Activated CD8-positive, alpha-beta memory T cell treated with anti-CD3 and anti-CD28 coated beads for 1 hour (primary cell): Measurements from ENCODE around the gene MORN1.

Source experiments
- DNase-seq, 2 donors: peaks; one replicate each; pipeline ENCODE4 v3.0.0-alpha.2; 2020; ENCODE audit warnings: low read depth in 1 of 2; ENCODE audit errors: extremely low read depth in 1 of 2

MORN1 gene

DNA sequence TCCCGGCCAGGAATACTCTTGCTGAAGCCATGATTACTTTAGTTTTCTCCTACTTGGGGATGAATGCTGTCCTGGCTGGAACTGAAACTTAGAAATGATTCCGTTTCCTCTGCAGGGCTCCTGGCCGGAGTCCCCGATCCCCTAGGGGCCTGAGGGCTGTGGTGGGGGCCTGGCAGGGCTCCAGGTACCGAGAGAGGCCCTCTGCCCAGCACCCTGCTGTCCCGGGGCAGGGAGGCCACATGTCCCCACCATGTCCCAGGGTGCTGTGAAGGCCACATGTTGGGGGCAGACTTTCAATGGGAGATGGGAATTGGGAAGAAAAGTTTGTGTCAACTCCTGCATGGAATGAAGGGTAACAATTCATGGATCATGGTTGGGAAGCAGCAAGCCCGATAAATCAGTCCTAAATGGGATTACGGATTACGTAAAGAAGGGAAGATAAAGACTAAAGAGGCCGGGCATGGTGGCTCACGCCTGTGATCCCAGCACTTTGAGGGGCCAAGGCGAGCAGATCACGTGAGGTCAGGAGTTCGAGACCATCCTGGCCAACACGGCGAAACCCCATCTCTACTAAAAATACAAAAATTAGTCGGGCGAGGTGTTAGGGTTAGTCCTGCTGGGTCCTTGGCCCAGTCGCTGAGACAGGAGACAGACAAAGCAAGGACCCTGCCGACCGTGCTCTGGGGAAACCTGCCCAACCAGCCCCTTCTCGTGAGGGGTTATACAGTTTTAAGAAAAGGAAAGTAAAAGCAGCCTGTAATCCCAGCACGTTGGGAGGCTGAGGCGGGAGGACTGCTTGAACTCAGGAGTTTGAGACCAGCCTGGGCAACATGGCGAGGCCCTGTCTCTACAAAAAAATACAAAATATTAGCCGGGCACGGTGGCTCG lies 37.6 kb downstream of the MORN1 start:
- DNase-seq: no peak

DNA sequence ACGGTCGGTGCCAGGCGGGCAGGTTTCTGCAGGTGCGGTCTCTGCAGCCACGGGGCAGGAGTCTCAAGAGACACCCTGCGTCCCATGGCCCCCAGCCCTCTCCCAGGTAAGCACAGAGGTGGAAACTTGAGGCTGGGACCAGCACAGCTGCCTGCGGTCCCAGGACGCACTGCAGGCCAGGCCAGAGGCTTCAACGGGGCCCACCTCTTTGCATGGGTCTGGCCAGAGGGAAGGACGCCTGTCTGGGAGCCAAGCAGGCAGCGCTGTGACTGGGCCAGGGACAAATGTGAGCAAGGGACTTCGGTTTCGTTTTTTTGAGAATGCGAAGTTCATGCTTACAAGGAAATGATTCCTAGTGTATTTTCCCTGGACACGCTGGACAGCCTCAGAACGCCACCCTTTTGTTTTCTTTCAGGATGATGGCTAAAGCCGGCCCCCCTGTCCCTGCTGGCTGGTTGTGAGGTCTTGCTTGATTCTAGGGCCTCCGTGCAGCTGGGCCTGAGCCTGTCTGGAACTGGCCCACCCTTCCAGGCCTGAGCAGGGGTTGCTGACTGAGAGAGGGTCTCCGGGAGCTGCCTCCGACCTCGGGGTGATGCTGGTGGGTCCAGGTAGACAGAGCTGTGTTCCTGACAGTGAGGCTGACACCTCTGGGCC lies 38.3 kb downstream of the MORN1 start:
- DNase-seq: no peak

DNA sequence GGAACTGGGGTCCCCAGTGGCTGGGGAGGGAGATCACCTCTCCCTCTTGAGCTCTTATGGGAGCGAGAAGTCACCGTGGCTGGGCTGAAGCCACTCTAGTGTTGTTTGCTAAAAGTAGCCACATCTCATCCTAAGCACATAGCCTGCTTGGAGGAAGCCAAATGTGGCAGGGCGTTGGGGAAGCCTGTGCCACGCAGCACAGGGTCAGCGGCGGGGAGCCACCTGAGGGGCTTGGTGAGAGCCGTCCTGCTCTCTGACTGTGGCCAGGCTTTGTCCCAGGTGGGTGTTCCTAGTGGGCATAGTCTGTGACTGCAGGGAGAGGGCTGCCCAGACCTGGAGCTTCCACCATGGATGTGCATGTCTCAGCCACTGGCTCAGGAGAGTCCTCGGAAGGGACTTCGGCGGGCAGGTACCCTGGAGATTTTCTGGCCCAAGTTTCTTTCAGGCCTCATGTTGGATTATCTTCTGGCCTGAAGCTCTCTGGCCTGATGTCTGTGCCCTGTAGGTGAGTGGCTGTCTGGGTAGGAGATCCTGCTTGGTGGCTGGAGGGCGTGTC lies 38.9 kb downstream of the MORN1 start:
- no peak for DNase-seq

DNA sequence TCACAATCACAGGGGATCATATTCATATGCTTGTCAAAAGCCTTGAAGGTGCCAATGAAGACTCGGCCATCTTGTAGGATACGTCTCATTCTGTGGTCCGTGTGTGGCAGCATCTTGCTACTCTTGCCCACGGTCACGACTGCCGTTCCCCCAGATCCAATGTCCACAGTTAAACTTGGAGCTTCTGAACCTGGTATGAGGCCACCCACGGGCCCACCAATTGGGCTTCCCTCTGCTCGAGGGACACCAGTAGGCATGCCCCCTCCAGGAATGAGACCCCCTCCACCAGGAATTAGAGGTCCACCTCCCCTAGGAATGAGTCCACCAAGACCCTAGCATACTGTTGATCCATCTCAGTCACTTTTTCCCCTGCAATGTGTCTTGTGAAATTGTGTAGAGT lies 39.6 kb downstream of the MORN1 start:
- DNase-seq: no peak

DNA sequence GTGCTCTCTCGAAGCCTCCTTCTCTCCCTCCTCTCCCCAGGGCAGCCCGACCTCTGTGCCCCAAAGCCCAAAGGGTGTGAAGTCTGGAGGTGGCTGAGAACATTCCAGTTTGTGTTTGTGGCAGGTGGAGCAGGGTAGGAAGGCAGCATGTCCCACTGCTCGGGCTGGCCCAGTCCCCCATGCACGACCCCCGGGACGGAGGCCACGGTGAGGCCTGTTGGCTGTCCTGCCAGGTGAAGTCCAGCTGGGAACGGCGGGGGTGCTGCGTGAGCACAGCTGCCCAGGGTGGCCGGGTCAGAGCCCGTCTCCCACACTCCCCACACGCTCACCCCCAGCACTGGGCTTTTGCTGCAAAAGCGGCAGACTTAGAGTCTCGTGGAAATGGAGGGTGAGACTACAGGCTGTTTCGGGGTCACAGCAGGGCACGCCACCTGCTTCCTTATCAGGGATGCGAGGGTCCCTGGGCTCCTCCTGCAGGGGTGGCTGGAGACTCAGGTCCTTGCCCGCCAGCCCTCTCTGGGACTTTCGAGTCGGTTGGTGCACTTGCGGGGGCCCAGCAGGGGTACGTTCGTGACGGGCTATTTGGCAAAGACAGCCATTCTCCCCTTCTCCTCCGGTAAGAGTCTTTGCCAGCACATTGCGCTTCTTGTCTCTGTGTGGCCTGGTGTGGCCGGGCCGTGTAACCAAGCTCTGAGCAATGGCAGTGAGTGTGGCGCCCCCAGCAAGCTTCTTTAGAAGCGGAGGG lies 40.3 kb downstream of the MORN1 start:
- no peak for DNase-seq

DNA sequence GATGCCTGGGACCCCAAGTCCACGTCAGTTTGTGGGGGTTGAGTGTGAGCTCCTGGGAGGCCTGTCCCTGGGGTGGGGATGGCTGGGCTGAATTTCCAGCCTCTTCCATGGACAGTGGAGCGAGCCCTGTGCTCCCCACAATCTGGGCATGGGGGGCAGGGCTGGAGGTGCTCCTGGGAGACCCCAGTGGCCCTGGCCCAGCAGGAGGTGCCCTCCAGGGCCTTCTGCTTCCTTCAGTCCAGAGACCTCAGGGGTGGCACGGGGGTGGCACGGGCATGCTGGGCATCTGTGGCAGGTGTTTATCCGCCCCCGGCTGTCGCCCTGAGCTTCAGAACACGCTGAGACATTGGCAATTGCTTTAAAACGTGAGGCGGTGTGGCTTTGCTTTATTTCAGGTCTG lies 40.9 kb downstream of the MORN1 start:
- no peak for DNase-seq

DNA sequence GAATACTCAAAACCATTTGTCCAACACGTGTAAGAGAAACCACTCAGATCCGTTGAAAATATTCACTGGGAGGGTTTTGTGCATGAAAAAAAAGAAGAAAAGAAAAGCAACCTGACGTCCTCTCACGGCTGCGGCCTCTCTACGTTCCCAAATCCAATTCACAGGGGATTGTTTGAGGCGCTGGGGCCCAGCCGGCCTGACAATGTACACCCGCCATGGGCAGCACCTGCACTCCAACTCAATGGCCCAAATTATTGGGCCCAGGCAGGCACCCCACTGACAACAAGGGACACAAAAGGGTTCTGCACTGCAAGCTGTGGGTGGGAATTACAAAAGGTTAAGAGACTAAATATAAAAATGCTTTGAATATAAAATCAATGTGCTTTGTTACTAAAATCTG lies 41.5 kb downstream of the MORN1 start:
- no peak for DNase-seq

DNA sequence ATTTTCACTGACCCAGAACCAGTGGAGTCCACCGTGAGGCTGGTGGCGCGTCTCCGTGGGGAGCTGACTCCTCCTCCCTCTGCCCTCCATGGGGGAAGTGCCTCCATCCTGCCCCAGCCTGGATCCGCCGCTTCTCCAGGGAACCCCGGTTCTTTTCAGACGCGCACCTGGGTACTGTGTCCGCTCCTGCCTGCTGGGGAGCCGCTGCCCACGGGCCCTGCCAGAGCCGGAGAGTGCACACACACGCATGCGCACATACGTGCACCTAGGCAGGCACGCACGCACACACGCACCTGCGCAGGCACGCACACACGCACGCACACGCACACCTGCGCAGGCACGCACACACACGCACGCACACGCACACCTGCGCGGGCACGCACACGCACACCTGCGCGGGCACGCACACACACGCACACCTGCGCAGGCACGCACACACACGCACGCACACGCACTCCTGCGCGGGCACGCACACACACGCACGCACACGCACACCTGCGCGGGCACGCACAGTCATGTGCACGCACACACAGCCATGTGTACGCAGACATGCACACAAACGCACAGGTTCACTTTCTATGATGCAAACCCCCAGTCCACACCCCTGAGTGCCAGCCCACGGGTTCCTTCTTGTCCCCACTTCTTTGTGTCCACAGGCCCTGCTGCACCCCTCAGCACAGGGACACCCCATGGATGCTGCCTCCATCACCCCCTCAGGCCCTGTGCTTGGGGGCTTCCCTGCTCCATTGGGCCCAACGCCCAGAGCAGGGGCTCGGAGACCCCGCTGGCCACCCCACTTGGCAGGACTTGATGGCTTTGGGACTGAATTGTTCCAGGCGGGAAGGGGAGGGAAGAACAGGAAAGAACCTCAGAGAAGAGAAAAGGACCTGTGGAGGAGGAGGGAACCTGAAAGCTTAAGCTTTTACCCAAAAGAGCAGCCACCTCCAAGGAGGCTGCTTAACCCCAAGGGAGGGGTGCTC lies 42.7 kb downstream of the MORN1 start:
- no peak for DNase-seq

DNA sequence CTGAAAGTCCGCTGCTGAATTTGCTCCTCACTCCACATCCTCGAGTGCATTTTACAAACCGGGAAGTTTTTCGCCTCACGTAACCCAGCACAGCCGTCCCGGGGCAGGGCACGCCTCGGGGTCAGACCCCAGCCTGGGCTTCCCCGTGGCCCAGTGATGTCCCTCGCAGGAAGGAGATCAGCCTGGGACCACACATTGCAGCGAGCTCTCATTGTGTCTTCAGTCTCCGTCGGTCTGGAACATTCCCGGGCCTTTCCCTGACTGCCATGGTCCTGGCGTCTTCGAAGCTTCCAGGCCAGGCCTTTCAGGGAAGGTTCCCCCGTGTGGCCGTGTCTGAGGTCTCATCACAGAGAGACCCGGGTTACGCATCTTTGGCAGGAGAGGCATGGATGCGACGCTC lies 43.5 kb downstream of the MORN1 start:
- no peak for DNase-seq

DNA sequence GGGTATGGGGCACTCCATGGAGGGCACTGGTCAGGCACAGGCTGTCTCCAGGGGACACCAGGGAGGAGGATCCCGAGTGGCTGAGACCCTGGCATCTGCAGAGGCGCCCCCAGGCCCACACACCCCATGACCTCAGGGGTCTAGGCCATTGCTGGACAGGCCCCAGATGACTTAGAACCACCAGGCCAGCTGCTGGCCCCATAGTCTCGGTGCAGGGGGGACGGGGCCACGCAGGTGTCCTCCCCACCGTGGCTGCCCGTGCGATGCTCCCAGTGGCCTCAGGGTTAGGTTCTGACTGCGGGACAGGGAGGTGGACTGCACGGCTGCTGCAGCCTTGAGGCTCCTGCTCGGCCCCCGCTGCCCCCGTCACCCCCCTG lies 44.0 kb downstream of the MORN1 start:
- no peak for DNase-seq

DNA sequence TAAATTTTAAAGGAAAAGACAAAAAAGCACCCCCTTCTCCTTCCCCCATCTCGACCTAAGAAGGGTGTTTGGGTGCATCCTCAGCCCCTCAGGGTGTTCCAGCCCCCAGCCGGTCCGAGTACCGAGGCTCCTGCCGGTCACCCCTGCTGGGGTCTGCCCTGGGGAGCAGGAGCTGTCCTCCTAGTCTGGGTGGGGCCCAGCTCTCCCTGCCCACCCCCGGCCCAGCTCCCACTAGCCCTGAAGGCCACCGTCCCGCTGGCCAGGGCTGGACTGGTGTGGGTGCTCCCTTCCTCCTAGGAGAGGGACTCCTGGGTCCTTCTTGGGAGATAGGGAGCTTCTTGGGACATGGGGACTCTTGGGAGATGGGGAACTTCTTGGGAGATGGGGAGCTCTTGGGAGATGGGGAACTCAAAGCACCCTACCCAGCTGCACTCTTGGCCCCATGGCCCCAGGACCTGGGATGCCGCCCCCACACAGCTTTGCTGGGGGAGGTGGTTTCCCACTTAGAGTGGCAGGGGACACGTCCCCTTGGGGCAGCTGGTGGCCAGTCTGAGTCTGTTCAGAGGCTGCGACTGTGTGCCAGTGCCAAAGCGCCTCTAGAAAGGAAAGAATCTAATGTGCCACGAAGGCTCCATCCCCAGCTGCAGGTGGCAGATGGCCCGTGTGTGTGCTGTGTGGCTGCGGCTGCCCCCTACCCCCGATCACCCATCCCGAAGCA lies 44.5 kb downstream of the MORN1 start:
- DNase-seq: no peak

DNA sequence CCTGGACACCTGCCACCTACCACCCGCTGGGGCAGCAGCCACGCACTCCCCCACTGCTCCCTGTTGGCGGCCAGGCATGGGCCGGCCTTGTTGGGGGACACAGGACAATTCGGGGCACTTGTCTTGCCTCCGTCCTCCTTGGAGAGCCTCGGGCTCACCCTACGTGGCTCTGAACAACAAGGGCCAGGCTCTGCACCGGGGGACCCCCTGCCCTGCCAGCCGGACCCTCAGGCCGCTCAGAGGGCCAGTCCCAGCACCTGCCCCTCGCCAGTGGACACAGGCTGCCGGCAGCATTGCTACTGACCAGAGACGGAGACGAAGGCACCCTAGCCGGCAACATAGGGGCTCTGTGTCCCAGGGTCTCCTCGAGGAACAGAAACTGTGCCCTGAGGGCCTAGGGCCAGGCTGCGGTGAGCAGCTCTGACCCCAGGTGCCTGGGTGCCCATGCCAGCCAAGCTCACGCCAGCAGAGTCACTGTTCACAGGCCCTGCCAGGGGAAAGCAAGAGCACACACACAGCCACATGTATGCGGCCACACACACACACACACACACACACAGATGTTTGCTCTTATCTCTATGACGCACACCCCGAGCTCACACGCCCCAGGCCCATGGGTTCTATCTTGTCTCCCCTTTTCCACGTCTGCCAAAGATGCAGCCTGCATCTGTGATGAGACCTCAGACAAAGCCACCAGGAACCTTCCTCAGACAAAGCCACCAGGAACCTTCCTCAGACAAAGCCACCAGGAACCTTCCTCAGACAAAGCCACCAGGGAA lies 45.9 kb downstream of the MORN1 start:
- DNase-seq: no peak

DNA sequence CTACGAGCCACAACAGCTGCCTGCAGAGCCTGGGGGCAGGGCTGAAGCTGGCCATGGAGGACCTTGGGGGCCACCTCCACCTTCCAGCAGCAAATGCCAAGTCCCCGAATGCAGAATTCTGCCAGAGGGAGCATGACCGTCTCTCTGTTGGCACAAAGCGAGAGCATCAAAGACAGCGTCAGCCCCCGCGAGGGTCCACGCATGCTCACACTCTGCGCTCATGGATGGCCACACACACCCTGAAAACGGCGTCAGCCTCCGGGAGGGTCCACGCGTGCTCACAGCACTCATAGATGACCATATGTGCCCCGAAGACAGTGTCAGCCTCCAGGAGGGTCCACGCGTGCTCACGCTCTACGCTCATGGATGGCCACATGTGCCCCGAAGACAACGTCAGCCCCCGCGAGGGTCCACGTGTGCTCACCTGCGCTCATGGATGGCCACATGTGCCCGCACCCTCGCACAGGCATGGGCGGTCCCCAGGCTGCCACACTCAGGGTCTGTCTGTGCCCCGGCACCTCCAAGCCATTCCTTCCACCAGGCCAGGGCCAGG lies 46.5 kb downstream of the MORN1 start:
- DNase-seq: no peak

DNA sequence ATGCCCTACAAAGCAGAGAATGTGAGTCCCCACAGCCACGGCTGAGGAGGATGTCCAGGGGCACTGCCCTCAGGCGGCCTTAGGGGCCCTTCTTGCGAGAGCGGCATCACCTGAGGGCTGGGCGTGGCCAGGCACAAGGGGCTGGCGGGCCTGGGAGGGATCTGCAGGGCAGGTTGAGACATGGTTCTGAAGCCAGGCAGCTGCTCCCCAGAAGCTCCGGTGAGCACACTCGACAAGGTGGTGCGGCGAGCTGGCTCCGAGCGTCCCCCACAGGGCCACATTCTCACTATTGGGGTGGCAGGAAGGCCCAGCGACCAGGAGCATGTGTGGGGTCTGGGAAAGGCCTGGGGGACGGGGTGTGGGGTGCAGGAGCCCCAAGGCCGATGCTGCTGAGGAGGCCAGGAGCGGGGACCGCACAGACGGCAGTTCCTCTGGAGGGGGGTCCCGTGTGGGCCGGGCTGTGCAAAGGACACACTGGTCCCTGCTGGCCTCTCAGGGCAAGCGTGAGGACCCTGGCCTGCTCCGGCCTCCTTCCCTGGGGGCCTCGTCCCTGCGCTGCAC lies 47.2 kb downstream of the MORN1 start:
- DNase-seq: no peak

DNA sequence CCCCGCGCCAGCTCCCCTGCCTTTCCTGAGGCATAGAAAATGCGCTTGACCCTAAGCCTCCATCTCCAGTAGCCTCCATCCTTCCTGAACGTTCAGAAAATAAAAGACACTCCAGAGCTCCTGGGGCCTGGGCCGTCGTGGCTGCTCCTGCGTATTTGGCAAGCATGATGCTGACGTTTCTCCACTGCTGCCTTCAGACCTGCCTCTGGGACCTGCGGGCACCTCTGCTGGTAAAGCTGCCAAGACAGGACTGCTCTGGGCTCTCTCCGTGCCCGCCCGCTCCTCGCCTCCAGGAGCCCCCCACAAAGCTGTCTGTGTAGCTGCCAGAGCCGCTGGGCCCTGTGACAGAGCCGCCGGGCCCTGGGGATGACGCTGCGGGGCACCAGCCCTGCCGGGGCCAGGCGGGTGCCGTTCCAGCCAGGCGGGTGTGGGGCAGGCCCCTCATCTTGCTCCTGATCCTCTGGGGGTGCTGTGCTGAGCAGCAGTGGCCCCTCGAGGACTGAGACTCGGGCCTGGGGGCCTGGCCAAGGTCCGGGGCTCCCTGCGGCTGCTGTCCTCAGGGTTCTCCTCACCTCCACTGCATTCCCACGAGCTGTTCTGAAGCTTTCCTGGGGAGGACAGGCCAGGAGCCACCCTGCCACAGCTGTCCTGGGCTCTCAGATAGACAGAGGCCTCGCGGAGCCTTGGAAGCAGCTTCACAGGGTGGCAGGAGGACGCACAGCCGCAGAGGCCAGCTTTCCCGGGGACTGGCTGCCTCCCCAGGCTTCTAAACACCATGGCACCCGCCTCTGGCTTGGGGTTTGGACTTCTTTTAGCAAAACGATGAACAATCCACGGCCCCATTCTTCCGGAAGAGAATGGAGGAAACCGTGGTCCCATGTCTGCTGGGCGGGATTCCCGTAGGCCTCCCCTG lies 48.1 kb downstream of the MORN1 start:
- DNase-seq: no peak

DNA sequence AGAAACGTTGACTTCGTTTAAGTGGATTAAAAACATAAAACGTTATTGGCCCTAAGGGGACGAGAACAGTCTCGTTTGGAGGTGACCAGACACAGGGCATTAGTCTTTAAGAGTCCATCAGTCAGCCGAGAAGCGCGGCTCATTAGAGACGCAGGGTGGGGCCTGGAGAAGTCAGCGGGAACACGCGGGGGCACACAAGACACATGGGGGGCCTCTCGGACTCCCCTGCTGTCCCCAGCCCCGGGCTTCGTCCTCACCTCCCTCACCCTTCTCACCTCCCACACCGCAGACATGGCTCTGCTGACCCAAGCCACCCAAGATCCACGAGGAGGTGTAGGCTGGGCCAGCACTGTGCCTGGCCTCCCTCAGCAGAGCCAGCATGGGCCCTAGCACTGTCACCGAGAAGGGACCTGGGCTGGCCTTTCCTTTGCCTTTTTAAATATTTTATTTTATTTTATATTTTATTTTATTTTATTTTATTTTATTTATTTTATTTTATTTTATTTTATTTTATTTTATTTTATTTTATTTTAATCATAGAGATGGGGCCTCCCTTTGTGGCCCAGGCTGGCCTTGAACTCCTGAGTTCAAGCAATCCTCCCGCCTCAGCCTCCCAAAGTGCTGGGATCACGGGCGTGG lies 48.9 kb downstream of the MORN1 start:
- no peak for DNase-seq
